A172 (cell line): ENCODE measurements around the gene STX4. TPM values are rescaled to one million over a fixed set of nuclear protein-coding genes. Genes with fewer than 3 reads are reported as not detected.

Experiments
- DNase-seq: peaks from one replicate; pipeline ENCODE4 v3.0.0-alpha.2; 2015; ENCODE audit warnings: low spot score
- total RNA-seq: library from RNA; depleted of rRNA; stranded (reverse); fragments of >200 nt; shearing (Covaris generic); gene quantifications from 2 replicates; pipeline ENCODE4 v1.2.3, GENCODE V29; 2014

The STX4 gene
- total RNA-seq, 1 experiment from 2014 or later = 35.2 TPM

GRCh38 chr16:31020536-31020935, 12.8 kb upstream of the STX4 start:
- no peak for DNase-seq

GRCh38 chr16:31022544-31023251, 10.7 kb upstream of the STX4 start:
- DNase-seq = no peak

GRCh38 chr16:31023252-31023602, 10.1 kb upstream of the STX4 start:
- DNase-seq = no peak

- DNase-seq = no peak
These were observed 9.6 kb upstream of the STX4 start for GRCh38 chr16:31023627-31024226.

- no peak for DNase-seq
These were observed 8.0 kb upstream of the STX4 start for GRCh38 chr16:31025339-31025738.

- no peak for DNase-seq
These were observed 4.1 kb upstream of the STX4 start for GRCh38 chr16:31029272-31029671.

GRCh38 chr16:31031276-31031675, 2.1 kb upstream of the STX4 start:
- DNase-seq = no peak

GRCh38 chr16:31033709-31034492, 543 bp downstream of the STX4 start:
- peak; percentile 88 for DNase-seq

- no peak for DNase-seq
These were observed 3.3 kb downstream of the STX4 start for GRCh38 chr16:31036691-31037090.

GRCh38 chr16:31038993-31039392, 5.6 kb downstream of the STX4 start:
- no peak for DNase-seq

- no peak for DNase-seq
These were observed 9.5 kb downstream of the STX4 start for GRCh38 chr16:31042866-31043265.

GRCh38 chr16:31043352-31043751, 10.0 kb downstream of the STX4 start:
- no peak for DNase-seq

GRCh38 chr16:31043898-31044481, 10.6 kb downstream of the STX4 start:
- DNase-seq = no peak

- DNase-seq = no peak
These were observed 17.1 kb downstream of the STX4 start for GRCh38 chr16:31050280-31051030.

GRCh38 chr16:31052114-31052513, 18.8 kb downstream of the STX4 start:
- DNase-seq = peak; percentile 98

GRCh38 chr16:31055613-31056012, 22.3 kb downstream of the STX4 start:
- DNase-seq = no peak

- DNase-seq = no peak
These were observed 27.9 kb downstream of the STX4 start for GRCh38 chr16:31061126-31061812.

GRCh38 chr16:31061813-31062440, 28.6 kb downstream of the STX4 start:
- no peak for DNase-seq

- DNase-seq = no peak
These were observed 30.1 kb downstream of the STX4 start for GRCh38 chr16:31063495-31063842.

- DNase-seq = no peak
These were observed 30.7 kb downstream of the STX4 start for GRCh38 chr16:31063843-31064611.
